ENCODE data around the gene CACNA1B. TPM values are rescaled to one million over a fixed set of nuclear protein-coding genes. Genes with fewer than 3 reads are reported as not detected.
"Not testable (repeated sequence)": the region's sequence is repeated elsewhere in the genome, so short reads cannot be mapped to it uniquely, and the experiment has no call there.

CACNA1B gene
- polyA plus RNA-seq, 1 experiment, result 0.01 TPM

DNA sequence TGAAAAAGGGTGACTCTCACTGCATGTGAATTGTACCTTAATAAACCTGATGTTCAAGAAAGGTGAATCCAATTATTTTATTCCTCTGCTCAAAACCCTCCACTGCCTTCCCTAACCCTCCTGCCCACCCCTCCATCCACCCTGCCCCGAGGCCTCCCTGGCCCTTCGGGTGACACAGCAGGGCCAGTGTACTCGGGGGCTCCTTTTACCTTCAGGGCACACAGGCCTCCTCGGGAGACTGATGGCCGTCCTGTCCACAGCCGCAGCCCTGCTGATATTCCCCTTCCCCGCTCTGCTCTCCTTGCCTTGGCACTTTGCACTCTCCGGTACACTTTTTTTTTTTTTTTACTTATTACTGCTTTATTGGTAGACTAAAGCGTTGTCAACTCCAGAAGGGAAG, 234.0 kb downstream of the CACNA1B start:
- ChIA-PET POLR2A (no interaction called here), CTCF (no interaction called here)
- Histone ChIP-seq H3K27me3 (ENCODE audit: control insufficient read depth, insufficient read depth, low read length) (no peaks in the 10 kb centered on the region), H3K4me3 (ENCODE audit: low read depth, low read length) (no peak overlapping the region), H3K36me3 (ENCODE audit: control insufficient read depth, insufficient read depth, low read length) (no peaks in the 10 kb centered on the region)
- TF ChIP-seq, protein P1, sequence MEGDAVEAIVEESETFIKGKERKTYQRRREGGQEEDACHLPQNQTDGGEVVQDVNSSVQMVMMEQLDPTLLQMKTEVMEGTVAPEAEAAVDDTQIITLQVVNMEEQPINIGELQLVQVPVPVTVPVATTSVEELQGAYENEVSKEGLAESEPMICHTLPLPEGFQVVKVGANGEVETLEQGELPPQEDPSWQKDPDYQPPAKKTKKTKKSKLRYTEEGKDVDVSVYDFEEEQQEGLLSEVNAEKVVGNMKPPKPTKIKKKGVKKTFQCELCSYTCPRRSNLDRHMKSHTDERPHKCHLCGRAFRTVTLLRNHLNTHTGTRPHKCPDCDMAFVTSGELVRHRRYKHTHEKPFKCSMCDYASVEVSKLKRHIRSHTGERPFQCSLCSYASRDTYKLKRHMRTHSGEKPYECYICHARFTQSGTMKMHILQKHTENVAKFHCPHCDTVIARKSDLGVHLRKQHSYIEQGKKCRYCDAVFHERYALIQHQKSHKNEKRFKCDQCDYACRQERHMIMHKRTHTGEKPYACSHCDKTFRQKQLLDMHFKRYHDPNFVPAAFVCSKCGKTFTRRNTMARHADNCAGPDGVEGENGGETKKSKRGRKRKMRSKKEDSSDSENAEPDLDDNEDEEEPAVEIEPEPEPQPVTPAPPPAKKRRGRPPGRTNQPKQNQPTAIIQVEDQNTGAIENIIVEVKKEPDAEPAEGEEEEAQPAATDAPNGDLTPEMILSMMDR (IDR thresholded peaks at IDR 0.05; ENCODE audit: insufficient read depth, low read depth, low read length), result no peak
- no peak for DNase-seq (ENCODE audit: low read depth)

DNA sequence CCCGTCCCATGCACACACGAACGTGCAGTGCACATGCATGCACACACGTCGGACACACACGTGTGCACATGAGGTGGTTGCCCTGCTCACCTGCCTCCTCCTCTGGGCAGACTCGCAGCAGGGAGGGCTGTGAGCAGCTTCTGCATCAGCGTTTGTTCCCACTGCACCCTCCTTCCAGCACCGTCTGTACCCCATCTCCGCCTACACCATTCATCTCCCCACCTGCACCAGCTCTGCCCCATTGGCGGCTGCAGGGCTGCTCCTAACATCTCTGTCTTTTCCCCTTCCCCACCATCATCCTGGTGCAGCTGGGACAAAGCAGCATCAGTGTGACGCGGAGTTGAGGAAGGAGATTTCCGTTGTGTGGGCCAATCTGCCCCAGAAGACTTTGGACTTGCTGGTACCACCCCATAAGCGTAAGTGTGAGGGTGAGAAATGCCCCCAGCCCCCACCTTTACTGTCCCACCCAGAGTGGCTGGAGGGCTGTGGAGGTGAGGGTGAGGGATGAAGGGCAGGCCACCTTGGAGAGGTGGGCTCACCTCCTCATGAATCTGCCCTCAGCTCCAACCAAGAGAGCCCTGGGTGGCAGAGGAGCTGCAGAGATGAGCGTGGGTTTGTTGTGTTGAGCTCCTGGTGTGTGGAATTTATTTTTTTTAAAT, 234.6 kb downstream of the CACNA1B start:
- no peak for DNase-seq (ENCODE audit: low read depth)
- Histone ChIP-seq H3K27me3 (ENCODE audit: control insufficient read depth, insufficient read depth, low read length) (no peaks in the 10 kb centered on the region), H3K36me3 (ENCODE audit: control insufficient read depth, insufficient read depth, low read length) (no peaks in the 10 kb centered on the region), H3K4me3 (ENCODE audit: low read depth, low read length) (no peak overlapping the region)
- POLR2A ChIA-PET, result no interaction called here
- TF ChIP-seq, protein P1 (IDR thresholded peaks at IDR 0.05; ENCODE audit: insufficient read depth, low read depth, low read length), result no peak
- CTCF ChIA-PET, result no interaction called here

DNA sequence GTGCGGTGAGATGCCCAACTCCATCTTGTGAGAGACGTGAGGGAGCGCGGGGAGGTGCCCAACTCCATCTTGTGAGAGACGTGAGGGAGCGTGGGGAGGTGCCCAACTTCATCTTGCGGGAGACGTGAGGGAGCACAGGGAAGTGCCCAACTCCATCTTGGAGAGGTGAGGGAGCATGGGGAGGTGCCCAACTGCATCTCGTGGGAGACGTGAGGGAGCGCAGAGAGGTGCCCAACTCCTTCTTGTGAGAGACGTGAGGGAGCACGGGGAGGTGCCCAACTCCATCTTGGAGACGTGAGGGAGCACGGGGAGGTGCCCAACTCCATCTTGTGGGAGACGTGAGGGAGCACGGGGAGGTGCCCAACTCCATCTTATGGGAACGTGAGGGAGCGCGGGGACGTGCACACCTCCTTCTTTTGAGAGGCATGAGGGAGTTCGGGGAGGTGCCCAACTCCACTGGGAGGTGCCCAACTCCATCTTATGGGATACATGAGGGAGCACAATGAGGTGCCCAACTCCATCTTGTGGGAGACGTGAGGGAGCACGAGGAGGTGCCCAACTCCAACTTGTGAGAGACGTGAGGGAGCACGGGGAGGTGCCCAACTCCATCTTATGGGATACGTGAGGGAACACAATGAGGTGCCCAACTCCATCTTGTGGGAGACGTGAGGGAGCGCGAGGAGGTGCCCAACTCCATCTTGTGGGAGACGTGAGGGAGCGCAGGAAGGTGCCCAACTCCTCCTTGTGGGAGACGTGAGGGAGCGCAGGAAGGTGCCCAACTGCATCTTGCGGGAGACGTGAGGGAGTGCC, 235.4 kb downstream of the CACNA1B start:
- Histone ChIP-seq H3K27me3 (ENCODE audit: control insufficient read depth, insufficient read depth, low read length) (no peaks in the 10 kb centered on the region), H3K36me3 (ENCODE audit: control insufficient read depth, insufficient read depth, low read length) (no peaks in the 10 kb centered on the region), H3K4me3 (ENCODE audit: low read depth, low read length) (no peak overlapping the region)
- POLR2A ChIA-PET, result no interaction called here
- CTCF ChIA-PET, result no interaction called here
- no peak for DNase-seq (ENCODE audit: low read depth)
- TF ChIP-seq, protein P1 (IDR thresholded peaks at IDR 0.05; ENCODE audit: insufficient read depth, low read depth, low read length), result no peak

DNA sequence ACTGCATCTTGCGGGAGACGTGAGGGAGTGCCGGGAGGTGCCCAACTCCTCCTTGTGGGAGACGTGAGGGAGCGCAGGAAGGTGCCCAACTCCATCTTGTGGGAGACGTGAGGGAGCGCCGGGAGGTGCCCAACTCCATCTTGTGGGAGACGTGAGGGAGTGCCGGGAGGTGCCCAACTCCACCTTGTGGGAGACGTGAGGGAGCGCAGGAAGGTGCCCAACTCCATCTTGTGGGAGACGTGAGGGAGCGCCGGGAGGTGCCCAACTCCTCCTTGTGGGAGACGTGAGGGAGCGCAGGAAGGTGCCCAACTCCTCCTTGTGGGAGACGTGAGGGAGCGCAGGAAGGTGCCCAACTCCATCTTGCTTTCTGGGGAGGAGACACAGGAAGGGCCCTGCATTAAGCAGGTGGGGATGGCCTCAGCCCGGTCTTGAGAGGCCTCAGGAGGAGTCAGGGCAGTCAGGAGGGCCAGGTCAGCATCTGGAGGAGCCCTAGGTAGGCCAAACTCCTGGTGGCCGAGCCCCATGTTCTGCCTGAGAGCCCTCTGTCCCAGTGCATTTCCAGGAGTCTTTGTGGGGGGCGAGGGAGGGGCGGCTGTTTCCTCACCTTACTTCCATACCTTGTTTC, 236.2 kb downstream of the CACNA1B start:
- POLR2A ChIA-PET; H3K4me3 ChIP-seq (ENCODE audit: low read depth, low read length); CTCF ChIA-PET; H3K27me3 ChIP-seq (ENCODE audit: control insufficient read depth, insufficient read depth, low read length); H3K36me3 ChIP-seq (ENCODE audit: control insufficient read depth, insufficient read depth, low read length); DNase-seq (ENCODE audit: low read depth): not testable (repeated sequence)

DNA sequence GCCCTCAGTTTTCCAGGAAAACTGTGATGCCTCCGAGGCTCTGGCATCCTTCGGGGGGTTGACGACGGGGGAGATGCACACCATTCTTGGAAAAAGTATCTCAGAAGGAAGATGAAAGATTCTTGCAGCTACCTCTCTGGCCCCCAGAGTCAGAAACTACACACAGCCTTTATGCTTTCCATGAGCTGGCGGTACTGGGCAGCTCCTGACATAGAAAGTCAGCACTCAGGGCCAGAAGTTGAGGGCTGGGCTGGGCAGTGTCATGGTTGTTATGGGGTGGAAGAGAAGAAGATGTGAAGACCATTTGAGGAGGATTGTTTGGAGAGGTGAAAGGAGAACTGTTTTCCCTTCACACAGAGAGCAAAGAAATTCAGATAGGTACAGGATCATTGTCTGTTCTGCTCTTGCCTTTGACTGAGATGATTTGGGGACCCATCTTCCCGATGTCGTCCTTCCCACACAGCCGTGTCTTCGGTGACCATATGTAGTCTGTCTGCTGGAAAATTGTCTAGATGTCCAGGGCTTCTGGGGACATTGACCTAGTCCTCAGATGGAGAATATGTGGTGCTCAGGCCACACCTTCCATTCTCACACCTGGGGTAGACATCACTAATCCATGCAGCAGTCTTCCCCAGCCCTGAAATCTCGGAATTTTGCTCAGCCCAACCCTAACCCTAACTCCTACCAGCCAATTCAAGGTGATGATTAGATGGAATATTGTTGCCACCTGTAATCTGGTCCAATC, 237.1 kb downstream of the CACNA1B start:
- ChIA-PET POLR2A (no interaction called here), CTCF (no interaction called here)
- TF ChIP-seq, protein P1 (IDR thresholded peaks at IDR 0.05; ENCODE audit: insufficient read depth, low read depth, low read length), result no peak
- no peak for DNase-seq (ENCODE audit: low read depth)
- no peak overlapping the region for H3K4me3 ChIP-seq (ENCODE audit: low read depth, low read length)
- H3K36me3 ChIP-seq (ENCODE audit: control insufficient read depth, insufficient read depth, low read length), result no peaks in the 10 kb centered on the region
- no peaks in the 10 kb centered on the region for H3K27me3 ChIP-seq (ENCODE audit: control insufficient read depth, insufficient read depth, low read length)
